SK-N-SH (cell line): ENCODE results near the gene NNAT. TPM values are rescaled to one million over a fixed set of nuclear protein-coding genes. Genes with fewer than 3 reads are reported as not detected.
A peak's percentile ranks its signal among the peaks of the same experiment; 100 is the strongest.

Experiments used
- CTCF ChIA-PET: fragments of 300-600, 350-600 bp; formaldehyde crosslinking; extraction: SDS; loops from one replicate; lab custom pipeline; 2021; lab: Yijun Ruan, JAX
- POLR2A ChIA-PET: fragments of 350-600 bp; sonication (Branson Sonifier 250); formaldehyde crosslinking; extraction: SDS; loops from one replicate; lab custom pipeline; 2020; ENCODE audit warnings: antibody characterized with exemption, inconsistent platforms; lab: Yijun Ruan, JAX
- DNase-seq: peaks from one replicate; pipeline ENCODE4 v3.0.0; 2012
- H2AFZ ChIP-seq: fragments of 200-600 bp; sonication (generic); 2 replicates; pipeline ENCODE4 v1.8.1; 2016; ENCODE audit warnings: antibody characterized with exemption, mild to moderate bottlenecking, low read depth
- H3F3A ChIP-seq: fragments of 200-600 bp; sonication (generic); replicated peaks from 2 replicates; pipeline ENCODE3; 2016; ENCODE audit warnings: antibody characterized with exemption, mild to moderate bottlenecking; ENCODE audit not compliant: insufficient read depth
- H3K27ac ChIP-seq, 2 experiments: fragments of 200-500 bp in 1 of 2; fragments of 200-600 bp in 1 of 2; sonication (Bioruptor generic) in 1 of 2; sonication (generic), shearing (Covaris generic) in 1 of 2; 2 replicates each; pipeline versions ENCODE4 v1.5.1 to v1.6.1; 2014 to 2016; ENCODE audit warnings: low read depth in 2 of 2, inconsistent platforms in 1 of 2, low read length in 1 of 2, mild to moderate bottlenecking in 1 of 2, mixed read lengths in 1 of 2
- H3K27me3 ChIP-seq: fragments of 200-600 bp; sonication (generic), shearing (Covaris generic); 2 replicates; pipeline ENCODE4 v1.6.1; 2016; ENCODE audit warnings: mixed run types; ENCODE audit not compliant: insufficient read depth
- H3K36me3 ChIP-seq, 2 experiments: fragments of 200-500 bp in 1 of 2; fragments of 200-600 bp in 1 of 2; sonication (Bioruptor generic) in 1 of 2; sonication (generic) in 1 of 2; replicated peaks in 1 of 2; 2 replicates each; pipeline versions ENCODE3 to v1.5.1; 2014 to 2016; ENCODE audit warnings: low read length in 1 of 2, mild to moderate bottlenecking in 1 of 2; ENCODE audit not compliant: insufficient read depth in 2 of 2, control insufficient read depth in 1 of 2
- H3K4me1 ChIP-seq, 2 experiments: fragments of 200-500 bp in 1 of 2; fragments of 200-600 bp in 1 of 2; sonication (Bioruptor generic) in 1 of 2; sonication (generic), shearing (Covaris generic) in 1 of 2; 2 replicates each; pipeline versions ENCODE4 v1.5.1 to v1.6.1; 2014 to 2016; ENCODE audit warnings: low read depth in 1 of 2, low read length in 1 of 2, mixed run types in 1 of 2; ENCODE audit not compliant: insufficient read depth in 2 of 2, control insufficient read depth in 1 of 2
- H3K4me2 ChIP-seq: fragments of 200-600 bp; sonication (generic), shearing (Covaris generic); 2 replicates; pipeline ENCODE4 v1.6.1; 2017; ENCODE audit warnings: mixed run types
- H3K4me3 ChIP-seq, 2 experiments: fragments of 200-500 bp in 1 of 2; fragments of 200-600 bp in 1 of 2; sonication (Bioruptor generic) in 1 of 2; sonication (generic), shearing (Covaris generic) in 1 of 2; 2 replicates each; pipeline versions ENCODE4 v1.5.1 to v1.8.1; 2014 to 2016; ENCODE audit warnings: low read depth in 2 of 2, inconsistent platforms in 1 of 2, low read length in 1 of 2, mild to moderate bottlenecking in 1 of 2, mixed read lengths in 1 of 2, moderate library complexity in 1 of 2
- H3K79me2 ChIP-seq: fragments of 200-600 bp; sonication (generic); 2 replicates; pipeline ENCODE4 v1.8.1; 2017; ENCODE audit warnings: mild to moderate bottlenecking; ENCODE audit not compliant: insufficient read depth
- H3K9ac ChIP-seq: fragments of 200-600 bp; sonication (generic); 2 replicates; pipeline ENCODE4 v1.6.1; 2017; ENCODE audit warnings: mixed run types
- H3K9me2 ChIP-seq: fragments of 200-600 bp; sonication (generic); 2 replicates; pipeline ENCODE4 v1.6.1; 2017; ENCODE audit warnings: mixed run types
- H3K9me3 ChIP-seq: fragments of 200-600 bp; sonication (generic); 2 replicates; pipeline ENCODE4 v1.6.1; 2017; ENCODE audit warnings: mixed run types, mild to moderate bottlenecking, moderate library complexity
- H4K20me1 ChIP-seq: fragments of 200-600 bp; sonication (generic); 2 replicates; pipeline ENCODE4 v1.6.1; 2017; ENCODE audit warnings: mild to moderate bottlenecking, mixed run types; ENCODE audit not compliant: insufficient read depth
- CHD2 ChIP-seq: fragments of 150-350 bp; IDR thresholded peaks from 2 replicates; pipeline ENCODE4 v1.6.1; 2018; ENCODE audit warnings: low read length; ENCODE audit not compliant: partially characterized antibody
- EZH2phosphoT487 ChIP-seq: fragments of 200-600 bp; sonication (generic); IDR thresholded peaks from 2 replicates; pipeline ENCODE4 v1.6.1; 2017; ENCODE audit warnings: low read depth, mixed run types, mild to moderate bottlenecking, antibody characterized with exemption, moderate library complexity, borderline replicate concordance
- GATA2 ChIP-seq: sonication (generic); formaldehyde crosslinking; IDR thresholded peaks from 2 replicates; pipeline ENCODE4 v1.5.0; 2020; ENCODE audit warnings: mild to moderate bottlenecking, missing genetic modification reagents
- JUND ChIP-seq: IDR thresholded peaks from 2 replicates; pipeline ENCODE4 v1.4.0; 2012
- MXI1 ChIP-seq: IDR thresholded peaks from 2 replicates; pipeline ENCODE4 v1.6.1; 2012; ENCODE audit warnings: mild to moderate bottlenecking, low read depth, low read length, improper control_type of control experiment
- NFIC ChIP-seq: IDR thresholded peaks from 2 replicates; pipeline ENCODE4 v1.4.0; 2012; ENCODE audit warnings: borderline replicate concordance
- RFX5 ChIP-seq: IDR thresholded peaks from 2 replicates; pipeline ENCODE4 v1.6.1; 2012; ENCODE audit warnings: mild to moderate bottlenecking, improper control_type of control experiment, low read length
- RXRA ChIP-seq: IDR thresholded peaks from 2 replicates; pipeline ENCODE4 v1.4.0; 2012; ENCODE audit warnings: low read depth, mild to moderate bottlenecking, borderline replicate concordance
- SIN3A ChIP-seq: IDR thresholded peaks from 2 replicates; pipeline ENCODE4 v1.6.1; 2012; ENCODE audit warnings: low read depth, mild to moderate bottlenecking, low read length, moderate library complexity, borderline replicate concordance
- SMC3 ChIP-seq: IDR thresholded peaks from 2 replicates; pipeline ENCODE4 v1.6.1; 2012; ENCODE audit warnings: low read depth, low read length, improper control_type of control experiment
- TCF12 ChIP-seq: IDR thresholded peaks from 2 replicates; pipeline ENCODE4 v1.4.0; 2012
- TEAD4 ChIP-seq: IDR thresholded peaks from 2 replicates; pipeline ENCODE4 v1.4.0; 2012; ENCODE audit warnings: mild to moderate bottlenecking, borderline replicate concordance; ENCODE audit not compliant: insufficient read depth
- ZBTB33 ChIP-seq: IDR thresholded peaks from 2 replicates; pipeline ENCODE4 v1.4.0; 2012; ENCODE audit warnings: low read depth, borderline replicate concordance
- WGBS: methylation state at CpG from one replicate; pipeline ENCODE4 v1.1.6; 2017; ENCODE audit warnings: low lambda C conversion rate; 5-methylcytosine and 5-hydroxymethylcytosine counted together
- polyA plus RNA-seq, 3 experiments: library from polyadenylated mRNA; depleted of rRNA; stranded (reverse); fragments of >200 nt; gene quantifications; 2 replicates each; pipeline ENCODE4 v1.2.3, GENCODE V29; 2012
- TF ChIP-seq, protein P1 (sequence below): IDR thresholded peaks from 2 replicates; pipeline ENCODE4 v1.4.0; 2012; ENCODE audit warnings: low read depth
- TF ChIP-seq, protein P2 (sequence below): IDR thresholded peaks from 2 replicates; pipeline ENCODE4; 2012
- TF ChIP-seq, protein P3 (sequence below): fragments of 150-350 bp; IDR thresholded peaks from 2 replicates; pipeline ENCODE4 v1.6.1; 2017; ENCODE audit warnings: antibody characterized with exemption, low read length, low read depth, borderline replicate concordance
- TF ChIP-seq, protein P4 (sequence below): IDR thresholded peaks from 2 replicates; pipeline ENCODE4 v1.6.1; 2012; ENCODE audit warnings: mild to moderate bottlenecking, low read depth, low read length, moderate library complexity

Gene NNAT
- polyA plus RNA-seq, 1 of the 3 experiments (the other 2 are of a cell fraction), result 6.7 TPM

DNA sequence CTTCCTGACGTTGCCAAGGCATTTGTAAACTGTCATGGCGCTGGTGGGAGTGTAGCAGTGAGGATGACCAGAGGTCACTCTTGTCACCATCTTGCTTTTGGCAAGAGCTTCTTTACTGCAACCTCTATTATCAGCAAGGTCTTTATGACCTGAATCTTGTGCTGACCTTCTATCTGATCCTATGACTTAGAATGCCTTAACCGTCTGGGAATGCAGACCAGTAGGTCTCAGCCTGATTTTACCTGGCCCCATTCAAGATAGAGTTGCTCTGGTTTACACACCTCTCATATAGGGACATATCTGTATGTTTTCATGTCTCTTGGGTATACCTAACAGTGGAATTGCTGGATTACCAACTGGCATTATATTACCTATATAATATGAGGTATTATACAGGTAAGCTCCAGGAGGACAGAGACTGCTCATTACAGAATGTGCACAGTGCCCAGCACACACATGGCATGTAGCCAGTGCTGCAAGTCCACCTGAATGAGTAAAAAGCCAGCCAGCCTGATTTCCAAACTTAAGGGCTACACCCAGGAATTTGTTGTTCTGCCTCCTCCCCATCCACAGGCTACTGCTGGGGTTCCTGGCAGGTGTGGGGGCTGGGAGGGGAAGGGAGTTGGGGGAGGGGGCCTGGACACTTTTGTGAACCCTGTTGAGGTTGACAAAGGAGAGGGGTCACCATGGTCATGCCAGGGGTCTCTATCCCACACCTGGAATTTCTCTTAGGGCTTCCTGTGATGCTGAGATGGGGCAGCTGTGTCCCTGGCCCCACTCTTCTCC is 41.8 kb downstream of the NNAT start:
- Histone ChIP-seq H3F3A (no peaks in the 10 kb centered on the region), H3K4me3 (no peak overlapping the region), H3K9ac (no peak overlapping the region), H3K27me3 (peaks cover 19% of the 10 kb centered on the region), H2AFZ (no peak overlapping the region), H4K20me1 (no peaks in the 10 kb centered on the region), H3K9me3 (no peaks in the 10 kb centered on the region), H3K36me3 (no peaks in the 10 kb centered on the region), H3K4me1 (peaks cover 0 to 3% of the 10 kb centered on the region in 2 experiments; a peak in 1 of 4 replicates), H3K79me2 (no peaks in the 10 kb centered on the region), H3K9me2 (no peaks in the 10 kb centered on the region), H3K4me2 (no peak overlapping the region), H3K27ac (no peak overlapping the region)
- POLR2A ChIA-PET, result no interaction called here
- WGBS, result 70% methylated on average over 3 of the region's 3 CpGs
- TF ChIP-seq EZH2phosphoT487, result no peak
- TF ChIP-seq, protein P1, sequence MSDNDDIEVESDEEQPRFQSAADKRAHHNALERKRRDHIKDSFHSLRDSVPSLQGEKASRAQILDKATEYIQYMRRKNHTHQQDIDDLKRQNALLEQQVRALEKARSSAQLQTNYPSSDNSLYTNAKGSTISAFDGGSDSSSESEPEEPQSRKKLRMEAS, result no peak
- CTCF ChIA-PET, result interaction anchor here (1.3 to 4.1 kb wide), 6 partner anchors 18 to 658 kb away, joined by 3 to 51 read pairs (median 9); no protein-coding TSS in a partner anchor
- no peak for DNase-seq

GRCh38 chr20:37564016-37564387 is 43.0 kb downstream of the NNAT start:
- WGBS, result 35% methylated on average over 19 of the region's 19 CpGs
- POLR2A ChIA-PET, result no interaction called here
- DNase-seq, result no peak
- Histone ChIP-seq H2AFZ (no peak overlapping the region), H3K9me3 (no peaks in the 10 kb centered on the region), H3K4me2 (no peak overlapping the region), H3K27ac (no peak overlapping the region), H4K20me1 (no peaks in the 10 kb centered on the region), H3K9me2 (no peaks in the 10 kb centered on the region), H3K79me2 (no peaks in the 10 kb centered on the region), H3K9ac (no peak overlapping the region), H3F3A (no peaks in the 10 kb centered on the region), H3K36me3 (no peaks in the 10 kb centered on the region), H3K4me1 (peaks cover 0 to 3% of the 10 kb centered on the region in 2 experiments; a peak in 1 of 4 replicates), H3K4me3 (0 out of 4 replicates have a peak overlapping the region, but pooled peaks of 1 of the 2 experiments have one; percentile 29), H3K27me3 (peaks cover 16% of the 10 kb centered on the region)
- CTCF ChIA-PET, result interaction anchor here (0.6 to 4.1 kb wide), 156 partner anchors 9 to 845 kb away, joined by 3 to 65 read pairs (median 4); partner anchors contain the start of genes CTNNBL1, RPRD1B, TTI1 and VSTM2L
- TF ChIP-seq, protein P2, sequence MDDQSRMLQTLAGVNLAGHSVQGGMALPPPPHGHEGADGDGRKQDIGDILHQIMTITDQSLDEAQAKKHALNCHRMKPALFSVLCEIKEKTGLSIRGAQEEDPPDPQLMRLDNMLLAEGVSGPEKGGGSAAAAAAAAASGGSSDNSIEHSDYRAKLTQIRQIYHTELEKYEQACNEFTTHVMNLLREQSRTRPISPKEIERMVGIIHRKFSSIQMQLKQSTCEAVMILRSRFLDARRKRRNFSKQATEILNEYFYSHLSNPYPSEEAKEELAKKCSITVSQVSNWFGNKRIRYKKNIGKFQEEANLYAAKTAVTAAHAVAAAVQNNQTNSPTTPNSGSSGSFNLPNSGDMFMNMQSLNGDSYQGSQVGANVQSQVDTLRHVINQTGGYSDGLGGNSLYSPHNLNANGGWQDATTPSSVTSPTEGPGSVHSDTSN, result no peak
- TF ChIP-seq, protein P3, sequence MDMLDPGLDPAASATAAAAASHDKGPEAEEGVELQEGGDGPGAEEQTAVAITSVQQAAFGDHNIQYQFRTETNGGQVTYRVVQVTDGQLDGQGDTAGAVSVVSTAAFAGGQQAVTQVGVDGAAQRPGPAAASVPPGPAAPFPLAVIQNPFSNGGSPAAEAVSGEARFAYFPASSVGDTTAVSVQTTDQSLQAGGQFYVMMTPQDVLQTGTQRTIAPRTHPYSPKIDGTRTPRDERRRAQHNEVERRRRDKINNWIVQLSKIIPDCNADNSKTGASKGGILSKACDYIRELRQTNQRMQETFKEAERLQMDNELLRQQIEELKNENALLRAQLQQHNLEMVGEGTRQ, result no peak
- TF ChIP-seq, protein P1, result no peak
- no peak for TF ChIP-seq GATA2
- TF ChIP-seq NFIC, result no peak
- TF ChIP-seq MXI1, result no peak
- TF ChIP-seq CHD2, result no peak
- TF ChIP-seq ZBTB33, result no peak
- no peak for TF ChIP-seq JUND
- TF ChIP-seq TEAD4, result no peak
- TF ChIP-seq SMC3, result no peak
- TF ChIP-seq RFX5, result no peak
- TF ChIP-seq TCF12, result no peak
- TF ChIP-seq, protein P4, sequence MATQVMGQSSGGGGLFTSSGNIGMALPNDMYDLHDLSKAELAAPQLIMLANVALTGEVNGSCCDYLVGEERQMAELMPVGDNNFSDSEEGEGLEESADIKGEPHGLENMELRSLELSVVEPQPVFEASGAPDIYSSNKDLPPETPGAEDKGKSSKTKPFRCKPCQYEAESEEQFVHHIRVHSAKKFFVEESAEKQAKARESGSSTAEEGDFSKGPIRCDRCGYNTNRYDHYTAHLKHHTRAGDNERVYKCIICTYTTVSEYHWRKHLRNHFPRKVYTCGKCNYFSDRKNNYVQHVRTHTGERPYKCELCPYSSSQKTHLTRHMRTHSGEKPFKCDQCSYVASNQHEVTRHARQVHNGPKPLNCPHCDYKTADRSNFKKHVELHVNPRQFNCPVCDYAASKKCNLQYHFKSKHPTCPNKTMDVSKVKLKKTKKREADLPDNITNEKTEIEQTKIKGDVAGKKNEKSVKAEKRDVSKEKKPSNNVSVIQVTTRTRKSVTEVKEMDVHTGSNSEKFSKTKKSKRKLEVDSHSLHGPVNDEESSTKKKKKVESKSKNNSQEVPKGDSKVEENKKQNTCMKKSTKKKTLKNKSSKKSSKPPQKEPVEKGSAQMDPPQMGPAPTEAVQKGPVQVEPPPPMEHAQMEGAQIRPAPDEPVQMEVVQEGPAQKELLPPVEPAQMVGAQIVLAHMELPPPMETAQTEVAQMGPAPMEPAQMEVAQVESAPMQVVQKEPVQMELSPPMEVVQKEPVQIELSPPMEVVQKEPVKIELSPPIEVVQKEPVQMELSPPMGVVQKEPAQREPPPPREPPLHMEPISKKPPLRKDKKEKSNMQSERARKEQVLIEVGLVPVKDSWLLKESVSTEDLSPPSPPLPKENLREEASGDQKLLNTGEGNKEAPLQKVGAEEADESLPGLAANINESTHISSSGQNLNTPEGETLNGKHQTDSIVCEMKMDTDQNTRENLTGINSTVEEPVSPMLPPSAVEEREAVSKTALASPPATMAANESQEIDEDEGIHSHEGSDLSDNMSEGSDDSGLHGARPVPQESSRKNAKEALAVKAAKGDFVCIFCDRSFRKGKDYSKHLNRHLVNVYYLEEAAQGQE, result no peak
- no peak for TF ChIP-seq RXRA
- TF ChIP-seq SIN3A, result no peak
